ENCODE results near the gene CTAG1B.

DNA sequence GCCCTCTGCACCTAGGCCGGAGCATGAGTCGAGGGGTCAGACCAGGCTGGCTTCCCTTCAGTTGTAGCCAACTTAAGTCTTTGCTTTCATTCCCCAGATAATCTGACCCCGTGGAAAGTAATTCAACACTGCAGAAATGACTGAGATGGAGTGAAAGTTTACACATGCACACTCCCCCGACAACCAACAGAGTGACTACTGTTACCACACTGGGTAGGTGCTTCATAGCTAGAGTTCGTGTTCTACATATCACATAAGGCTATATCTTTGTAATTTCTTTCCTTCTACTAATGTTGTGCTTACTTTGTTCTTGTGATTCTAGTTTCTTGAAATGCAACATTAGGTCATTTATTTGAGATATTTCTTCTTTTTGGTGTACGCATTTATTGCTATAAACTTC lies 41.5 kb upstream of the CTAG1B start:
- TF ChIP-seq SUZ12 (IDR thresholded peaks at IDR 0.05; ENCODE audit: extremely low read depth, insufficient read depth, insufficient read length) = no peak
- TF ChIP-seq ZNF274 (IDR thresholded peaks at IDR 0.05; ENCODE audit: low read depth, low read length) = no peak

Measured in NT2/D1 (cell line).